GM18867 (cell line): ENCODE data around the gene DCAF4.

Experiments
- ATAC-seq: cut with Tn5 transposase; IDR thresholded peaks from one replicate; pipeline ENCODE4 v1.9.1; 2021; ENCODE audit warnings: mild to moderate bottlenecking, moderate library complexity; ENCODE audit not compliant: unreplicated experiment

Gene DCAF4

GRCh38 chr14:72926292-72927028 is at the start of gene DCAF4:
DCAF4 (plus strand) TSS chr14:72926464; CDS start chr14:72937979, 11,515 bp downstream.
- peak; percentile 96 for ATAC-seq

- ATAC-seq = no peak
Observed at GRCh38 chr14:72876710-72877063, 49.6 kb upstream of the DCAF4 start.

- no peak for ATAC-seq
Observed at GRCh38 chr14:72878746-72879145, 47.5 kb upstream of the DCAF4 start.

GRCh38 chr14:72879431-72879830 is 46.8 kb upstream of the DCAF4 start:
- ATAC-seq = no peak

GRCh38 chr14:72880164-72880563 is 46.1 kb upstream of the DCAF4 start:
- no peak for ATAC-seq

- ATAC-seq = no peak
Observed at GRCh38 chr14:72880820-72881219, 45.4 kb upstream of the DCAF4 start.

GRCh38 chr14:72881543-72881942 is 44.7 kb upstream of the DCAF4 start:
- ATAC-seq = no peak

GRCh38 chr14:72882047-72882446 is 44.2 kb upstream of the DCAF4 start:
- ATAC-seq = no peak

- no peak for ATAC-seq
Observed at GRCh38 chr14:72882463-72882862, 43.8 kb upstream of the DCAF4 start.

GRCh38 chr14:72883109-72883508 is 43.2 kb upstream of the DCAF4 start:
- ATAC-seq = no peak

GRCh38 chr14:72883961-72884360 is 42.3 kb upstream of the DCAF4 start:
- peak; percentile 58 for ATAC-seq

GRCh38 chr14:72884386-72884785 is 41.9 kb upstream of the DCAF4 start:
- no peak for ATAC-seq

GRCh38 chr14:72887514-72887913 is 38.8 kb upstream of the DCAF4 start:
- ATAC-seq = no peak

- no peak for ATAC-seq
Observed at GRCh38 chr14:72888192-72888591, 38.1 kb upstream of the DCAF4 start.

GRCh38 chr14:72888636-72889201 is 37.5 kb upstream of the DCAF4 start:
- ATAC-seq = no peak

GRCh38 chr14:72889366-72889765 is 36.9 kb upstream of the DCAF4 start:
- ATAC-seq = no peak

GRCh38 chr14:72891666-72892102 is 34.6 kb upstream of the DCAF4 start:
- no peak for ATAC-seq

- no peak for ATAC-seq
Observed at GRCh38 chr14:72892103-72892878, 34.0 kb upstream of the DCAF4 start.

GRCh38 chr14:72892879-72893635 is 33.2 kb upstream of the DCAF4 start:
- peak; percentile 12 for ATAC-seq

GRCh38 chr14:72893636-72894322 is 32.5 kb upstream of the DCAF4 start, which contains the start of gene DPF3:
DPF3 (minus strand) TSS chr14:72894101; CDS start chr14:72894088, 13 bp downstream.
- ATAC-seq = peak; percentile 95

- no peak for ATAC-seq
Observed at GRCh38 chr14:72894323-72894622, 32.0 kb upstream of the DCAF4 start.
